SK-N-SH (cell line): ENCODE results near the gene CYP39A1. TPM values are rescaled to one million over a fixed set of nuclear protein-coding genes. Genes with fewer than 3 reads are reported as not detected.

Experiments
- CTCF ChIA-PET: fragments of 300-600, 350-600 bp; formaldehyde crosslinking; extraction: SDS; loops from one replicate; lab custom pipeline; 2021; lab: Yijun Ruan, JAX
- POLR2A ChIA-PET: fragments of 350-600 bp; sonication (Branson Sonifier 250); formaldehyde crosslinking; extraction: SDS; loops from one replicate; lab custom pipeline; 2020; ENCODE audit warnings: antibody characterized with exemption, inconsistent platforms; lab: Yijun Ruan, JAX
- DNase-seq: peaks from one replicate; pipeline ENCODE4 v3.0.0; 2012
- H2AFZ ChIP-seq: fragments of 200-600 bp; sonication (generic); 2 replicates; pipeline ENCODE4 v1.8.1; 2016; ENCODE audit warnings: antibody characterized with exemption, mild to moderate bottlenecking, low read depth
- H3F3A ChIP-seq: fragments of 200-600 bp; sonication (generic); replicated peaks from 2 replicates; pipeline ENCODE3; 2016; ENCODE audit warnings: antibody characterized with exemption, mild to moderate bottlenecking; ENCODE audit not compliant: insufficient read depth
- H3K27ac ChIP-seq, 2 experiments: fragments of 200-500 bp in 1 of 2; fragments of 200-600 bp in 1 of 2; sonication (Bioruptor generic) in 1 of 2; sonication (generic), shearing (Covaris generic) in 1 of 2; 2 replicates each; pipeline versions ENCODE4 v1.5.1 to v1.6.1; 2014 to 2016; ENCODE audit warnings: low read depth in 2 of 2, inconsistent platforms in 1 of 2, low read length in 1 of 2, mild to moderate bottlenecking in 1 of 2, mixed read lengths in 1 of 2
- H3K27me3 ChIP-seq: fragments of 200-600 bp; sonication (generic), shearing (Covaris generic); 2 replicates; pipeline ENCODE4 v1.6.1; 2016; ENCODE audit warnings: mixed run types; ENCODE audit not compliant: insufficient read depth
- H3K36me3 ChIP-seq, 2 experiments: fragments of 200-500 bp in 1 of 2; fragments of 200-600 bp in 1 of 2; sonication (Bioruptor generic) in 1 of 2; sonication (generic) in 1 of 2; replicated peaks in 1 of 2; 2 replicates each; pipeline versions ENCODE3 to v1.5.1; 2014 to 2016; ENCODE audit warnings: low read length in 1 of 2, mild to moderate bottlenecking in 1 of 2; ENCODE audit not compliant: insufficient read depth in 2 of 2, control insufficient read depth in 1 of 2
- H3K4me1 ChIP-seq, 2 experiments: fragments of 200-500 bp in 1 of 2; fragments of 200-600 bp in 1 of 2; sonication (Bioruptor generic) in 1 of 2; sonication (generic), shearing (Covaris generic) in 1 of 2; 2 replicates each; pipeline versions ENCODE4 v1.5.1 to v1.6.1; 2014 to 2016; ENCODE audit warnings: low read depth in 1 of 2, low read length in 1 of 2, mixed run types in 1 of 2; ENCODE audit not compliant: insufficient read depth in 2 of 2, control insufficient read depth in 1 of 2
- H3K4me2 ChIP-seq: fragments of 200-600 bp; sonication (generic), shearing (Covaris generic); 2 replicates; pipeline ENCODE4 v1.6.1; 2017; ENCODE audit warnings: mixed run types
- H3K4me3 ChIP-seq, 2 experiments: fragments of 200-500 bp in 1 of 2; fragments of 200-600 bp in 1 of 2; sonication (Bioruptor generic) in 1 of 2; sonication (generic), shearing (Covaris generic) in 1 of 2; 2 replicates each; pipeline versions ENCODE4 v1.5.1 to v1.8.1; 2014 to 2016; ENCODE audit warnings: low read depth in 2 of 2, inconsistent platforms in 1 of 2, low read length in 1 of 2, mild to moderate bottlenecking in 1 of 2, mixed read lengths in 1 of 2, moderate library complexity in 1 of 2
- H3K79me2 ChIP-seq: fragments of 200-600 bp; sonication (generic); 2 replicates; pipeline ENCODE4 v1.8.1; 2017; ENCODE audit warnings: mild to moderate bottlenecking; ENCODE audit not compliant: insufficient read depth
- H3K9ac ChIP-seq: fragments of 200-600 bp; sonication (generic); 2 replicates; pipeline ENCODE4 v1.6.1; 2017; ENCODE audit warnings: mixed run types
- H3K9me2 ChIP-seq: fragments of 200-600 bp; sonication (generic); 2 replicates; pipeline ENCODE4 v1.6.1; 2017; ENCODE audit warnings: mixed run types
- H3K9me3 ChIP-seq: fragments of 200-600 bp; sonication (generic); 2 replicates; pipeline ENCODE4 v1.6.1; 2017; ENCODE audit warnings: mixed run types, mild to moderate bottlenecking, moderate library complexity
- H4K20me1 ChIP-seq: fragments of 200-600 bp; sonication (generic); 2 replicates; pipeline ENCODE4 v1.6.1; 2017; ENCODE audit warnings: mild to moderate bottlenecking, mixed run types; ENCODE audit not compliant: insufficient read depth
- CHD2 ChIP-seq: fragments of 150-350 bp; IDR thresholded peaks from 2 replicates; pipeline ENCODE4 v1.6.1; 2018; ENCODE audit warnings: low read length; ENCODE audit not compliant: partially characterized antibody
- EP300 ChIP-seq, 2 experiments: IDR thresholded peaks; 2 replicates each; pipeline versions ENCODE4 v1.4.0 to v1.6.1; 2012; ENCODE audit warnings: borderline replicate concordance in 1 of 2, low read depth in 1 of 2, low read length in 1 of 2
- EZH2phosphoT487 ChIP-seq: fragments of 200-600 bp; sonication (generic); IDR thresholded peaks from 2 replicates; pipeline ENCODE4 v1.6.1; 2017; ENCODE audit warnings: low read depth, mixed run types, mild to moderate bottlenecking, antibody characterized with exemption, moderate library complexity, borderline replicate concordance
- FOXJ3 ChIP-seq: sonication (generic); formaldehyde crosslinking; IDR thresholded peaks from 2 replicates; pipeline ENCODE4 v1.5.1; 2020; ENCODE audit warnings: mild to moderate bottlenecking, missing genetic modification reagents
- GABPA ChIP-seq: IDR thresholded peaks from 2 replicates; pipeline ENCODE4 v1.4.0; 2012; ENCODE audit warnings: low read depth, mild to moderate bottlenecking
- GATA2 ChIP-seq: sonication (generic); formaldehyde crosslinking; IDR thresholded peaks from 2 replicates; pipeline ENCODE4 v1.5.0; 2020; ENCODE audit warnings: mild to moderate bottlenecking, missing genetic modification reagents
- MEF2A ChIP-seq: IDR thresholded peaks from 2 replicates; pipeline ENCODE4 v1.4.0; 2012; ENCODE audit warnings: low read depth, borderline replicate concordance
- MXI1 ChIP-seq: IDR thresholded peaks from 2 replicates; pipeline ENCODE4 v1.6.1; 2012; ENCODE audit warnings: mild to moderate bottlenecking, low read depth, low read length, improper control_type of control experiment
- NRF1 ChIP-seq: IDR thresholded peaks from 2 replicates; pipeline ENCODE4 v1.6.1; 2012; ENCODE audit warnings: low read depth, mild to moderate bottlenecking, low read length
- POLR2AphosphoS5 ChIP-seq: IDR thresholded peaks from 2 replicates; pipeline ENCODE4 v1.6.1; 2012; ENCODE audit warnings: low read depth, low read length
- RAD21 ChIP-seq: IDR thresholded peaks from 2 replicates; pipeline ENCODE4 v1.6.1; 2012; ENCODE audit warnings: mild to moderate bottlenecking, low read length
- RFX5 ChIP-seq: IDR thresholded peaks from 2 replicates; pipeline ENCODE4 v1.6.1; 2012; ENCODE audit warnings: mild to moderate bottlenecking, improper control_type of control experiment, low read length
- RXRA ChIP-seq: IDR thresholded peaks from 2 replicates; pipeline ENCODE4 v1.4.0; 2012; ENCODE audit warnings: low read depth, mild to moderate bottlenecking, borderline replicate concordance
- SIN3A ChIP-seq: IDR thresholded peaks from 2 replicates; pipeline ENCODE4 v1.6.1; 2012; ENCODE audit warnings: low read depth, mild to moderate bottlenecking, low read length, moderate library complexity, borderline replicate concordance
- TAF1 ChIP-seq: IDR thresholded peaks from 2 replicates; pipeline ENCODE4 v1.6.1; 2012; ENCODE audit warnings: low read depth, mild to moderate bottlenecking, low read length, moderate library complexity, borderline replicate concordance
- TEAD4 ChIP-seq: IDR thresholded peaks from 2 replicates; pipeline ENCODE4 v1.4.0; 2012; ENCODE audit warnings: mild to moderate bottlenecking, borderline replicate concordance; ENCODE audit not compliant: insufficient read depth
- USF1 ChIP-seq: IDR thresholded peaks from 2 replicates; pipeline ENCODE4 v1.4.0; 2012; ENCODE audit warnings: low read depth, borderline replicate concordance
- WGBS: methylation state at CpG from one replicate; pipeline ENCODE4 v1.1.6; 2017; ENCODE audit warnings: low lambda C conversion rate; 5-methylcytosine and 5-hydroxymethylcytosine counted together
- polyA plus RNA-seq, 3 experiments: library from polyadenylated mRNA; depleted of rRNA; stranded (reverse); fragments of >200 nt; gene quantifications; 2 replicates each; pipeline ENCODE4 v1.2.3, GENCODE V29; 2012
- TF ChIP-seq, protein P1 (sequence below): fragments of 200-600 bp; sonication (generic); IDR thresholded peaks from 2 replicates; pipeline ENCODE4 v1.6.1; 2017; ENCODE audit warnings: antibody characterized with exemption, mild to moderate bottlenecking, moderate library complexity

The CYP39A1 gene
- polyA plus RNA-seq, 1 of the 3 experiments (the other 2 are of a cell fraction) = not detected

DNA sequence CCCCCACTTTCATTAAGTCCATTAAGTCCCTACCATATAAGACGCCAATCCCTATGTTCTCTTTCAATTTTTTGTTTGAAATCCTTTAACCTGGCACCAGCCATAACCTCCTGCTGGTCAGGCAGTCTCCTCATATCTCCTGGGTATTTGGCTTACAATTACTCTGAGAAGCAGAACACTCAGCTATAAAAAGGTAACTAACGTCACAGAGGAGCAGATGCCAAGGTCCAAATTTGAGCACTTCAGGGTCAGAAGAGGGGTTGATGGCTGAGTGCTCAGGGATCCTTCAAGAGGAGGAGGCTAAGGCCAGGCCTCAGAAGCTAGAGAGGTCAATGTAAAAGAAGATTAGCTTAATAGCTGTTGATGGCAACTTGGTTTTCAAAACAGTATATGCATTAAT, 139.1 kb downstream of the CYP39A1 start:
- Histone ChIP-seq H3K36me3 (no peaks in the 10 kb centered on the region), H2AFZ (no peak overlapping the region), H3K27ac (no peak overlapping the region), H4K20me1 (no peaks in the 10 kb centered on the region), H3F3A (no peaks in the 10 kb centered on the region), H3K4me1 (no peaks in the 10 kb centered on the region), H3K9ac (no peak overlapping the region), H3K4me3 (no peak overlapping the region), H3K79me2 (no peaks in the 10 kb centered on the region), H3K9me3 (no peaks in the 10 kb centered on the region), H3K4me2 (no peak overlapping the region), H3K27me3 (no peaks in the 10 kb centered on the region; the same call in 1 of the 2 replicates), H3K9me2 (no peaks in the 10 kb centered on the region)
- ChIA-PET CTCF (no interaction called here), POLR2A (no interaction called here)
- no peak for TF ChIP-seq FOXJ3
- no peak for TF ChIP-seq MXI1
- TF ChIP-seq, protein P1, sequence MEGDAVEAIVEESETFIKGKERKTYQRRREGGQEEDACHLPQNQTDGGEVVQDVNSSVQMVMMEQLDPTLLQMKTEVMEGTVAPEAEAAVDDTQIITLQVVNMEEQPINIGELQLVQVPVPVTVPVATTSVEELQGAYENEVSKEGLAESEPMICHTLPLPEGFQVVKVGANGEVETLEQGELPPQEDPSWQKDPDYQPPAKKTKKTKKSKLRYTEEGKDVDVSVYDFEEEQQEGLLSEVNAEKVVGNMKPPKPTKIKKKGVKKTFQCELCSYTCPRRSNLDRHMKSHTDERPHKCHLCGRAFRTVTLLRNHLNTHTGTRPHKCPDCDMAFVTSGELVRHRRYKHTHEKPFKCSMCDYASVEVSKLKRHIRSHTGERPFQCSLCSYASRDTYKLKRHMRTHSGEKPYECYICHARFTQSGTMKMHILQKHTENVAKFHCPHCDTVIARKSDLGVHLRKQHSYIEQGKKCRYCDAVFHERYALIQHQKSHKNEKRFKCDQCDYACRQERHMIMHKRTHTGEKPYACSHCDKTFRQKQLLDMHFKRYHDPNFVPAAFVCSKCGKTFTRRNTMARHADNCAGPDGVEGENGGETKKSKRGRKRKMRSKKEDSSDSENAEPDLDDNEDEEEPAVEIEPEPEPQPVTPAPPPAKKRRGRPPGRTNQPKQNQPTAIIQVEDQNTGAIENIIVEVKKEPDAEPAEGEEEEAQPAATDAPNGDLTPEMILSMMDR = no peak
- TF ChIP-seq RAD21 = no peak
- no peak for TF ChIP-seq EP300 (IDR thresholded peaks at IDR 0.05; ENCODE audit: borderline replicate concordance in 1 of 2, low read depth in 1 of 2, low read length in 1 of 2)
- no peak for TF ChIP-seq USF1
- TF ChIP-seq TEAD4 = no peak
- TF ChIP-seq TAF1 = no peak
- TF ChIP-seq RXRA = no peak
- TF ChIP-seq MEF2A = no peak
- TF ChIP-seq EZH2phosphoT487 = no peak
- no peak for TF ChIP-seq GATA2 (CRISPR knock-in tag)
- TF ChIP-seq GABPA = no peak
- TF ChIP-seq CHD2 = no peak
- no peak for TF ChIP-seq POLR2AphosphoS5
- no peak for TF ChIP-seq RFX5
- no peak for TF ChIP-seq SIN3A
- TF ChIP-seq NRF1 = no peak
- WGBS = 5% methylated on average over 2 of the region's 2 CpGs
- DNase-seq = no peak
